Dedifferentiated amniotic fluid mesenchymal stem cell (primary cell): ENCODE results near the gene SUPT6H.

Source experiments
- DNase-seq: peaks from one replicate; pipeline ENCODE4 v3.0.0-alpha.2; 2016; ENCODE audit errors: extremely low spot score

The SUPT6H gene

DNA sequence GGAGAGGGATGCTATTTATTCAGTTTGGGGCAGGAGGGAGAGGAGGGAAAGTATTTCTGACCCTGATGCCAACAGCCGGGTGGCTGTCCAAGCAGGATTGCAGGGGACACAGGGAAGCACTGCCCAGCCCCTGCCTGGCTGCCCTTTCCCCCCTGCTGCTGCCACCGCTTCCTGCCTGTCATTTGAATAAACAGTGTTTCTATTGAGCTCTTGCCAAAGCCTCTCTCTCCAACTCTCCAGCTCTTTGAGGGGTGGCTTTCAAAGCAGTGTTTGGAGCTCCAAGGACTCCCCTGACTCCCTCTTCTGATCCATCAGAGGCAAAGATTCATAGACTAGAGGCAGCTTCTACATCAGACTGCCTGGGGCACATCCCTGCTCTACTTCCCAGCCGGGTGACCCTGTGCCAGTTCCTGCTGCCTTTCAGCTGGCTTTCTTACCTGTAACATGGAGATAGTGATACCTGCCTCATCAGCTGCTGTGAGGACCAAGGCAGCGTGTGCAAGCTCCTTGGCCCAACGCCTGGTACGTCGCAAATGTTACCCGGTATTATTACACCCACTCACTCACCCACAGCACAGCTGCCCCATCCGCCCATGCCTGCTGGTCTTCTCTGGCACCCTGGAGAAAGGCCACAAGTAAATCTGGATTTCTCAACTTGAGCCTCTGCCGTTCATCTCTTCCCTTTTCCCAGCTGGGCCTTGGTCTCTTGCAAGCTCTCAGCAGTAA is 40.2 kb downstream of the SUPT6H start:
- no peak for DNase-seq

DNA sequence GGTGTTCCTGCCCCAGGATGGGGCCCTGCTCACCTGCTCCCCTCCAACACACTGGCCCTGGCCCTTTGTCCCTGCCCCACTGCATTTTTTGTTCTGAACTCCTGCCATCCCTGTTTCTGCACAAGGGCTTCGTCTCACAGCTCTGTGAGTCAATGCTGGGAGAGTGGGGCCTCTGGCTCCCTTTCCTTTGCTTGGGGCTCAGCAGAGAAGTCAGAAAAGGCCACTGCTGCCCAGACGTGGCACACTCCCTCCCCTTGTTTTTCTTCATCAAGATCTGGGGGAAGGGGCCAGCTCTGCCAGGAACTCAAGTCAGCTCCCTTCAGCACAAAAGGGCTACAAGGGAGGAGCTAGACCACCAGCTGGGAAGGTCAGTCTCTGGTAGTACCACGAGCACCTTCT is 40.7 kb downstream of the SUPT6H start:
- no peak for DNase-seq

DNA sequence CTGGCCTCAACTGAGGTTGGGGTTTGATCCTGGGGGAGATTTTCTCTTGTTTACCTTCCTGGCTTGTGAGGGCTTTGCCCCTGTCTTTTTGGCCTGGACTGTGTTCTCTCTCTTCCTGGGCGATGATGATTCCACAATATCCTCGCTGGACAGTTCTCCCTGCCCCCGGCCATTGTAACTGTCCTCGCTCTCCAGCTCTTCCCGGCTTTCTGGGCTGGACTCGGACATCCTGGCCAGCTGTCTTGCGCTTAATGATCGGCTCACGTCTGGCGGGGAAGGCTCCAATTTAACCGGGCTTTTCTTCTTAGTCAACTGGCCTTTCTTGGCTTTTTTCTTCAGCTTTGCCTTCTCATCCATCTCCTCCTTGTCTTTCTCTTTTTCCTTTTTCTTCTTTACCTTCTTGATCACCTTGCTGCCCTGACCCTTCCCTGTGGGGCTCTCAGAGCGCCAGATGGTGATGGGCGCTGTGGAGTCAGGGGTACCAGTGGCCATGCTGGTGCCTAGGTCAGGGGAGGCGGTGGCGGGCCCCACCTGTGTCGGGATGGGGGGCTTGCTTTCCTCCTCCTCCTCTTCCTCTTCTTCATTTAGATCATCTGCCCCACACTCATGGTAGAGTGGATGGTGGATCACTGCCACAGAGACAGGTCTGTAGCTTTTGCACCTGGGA is 41.7 kb downstream of the SUPT6H start:
- no peak for DNase-seq

DNA sequence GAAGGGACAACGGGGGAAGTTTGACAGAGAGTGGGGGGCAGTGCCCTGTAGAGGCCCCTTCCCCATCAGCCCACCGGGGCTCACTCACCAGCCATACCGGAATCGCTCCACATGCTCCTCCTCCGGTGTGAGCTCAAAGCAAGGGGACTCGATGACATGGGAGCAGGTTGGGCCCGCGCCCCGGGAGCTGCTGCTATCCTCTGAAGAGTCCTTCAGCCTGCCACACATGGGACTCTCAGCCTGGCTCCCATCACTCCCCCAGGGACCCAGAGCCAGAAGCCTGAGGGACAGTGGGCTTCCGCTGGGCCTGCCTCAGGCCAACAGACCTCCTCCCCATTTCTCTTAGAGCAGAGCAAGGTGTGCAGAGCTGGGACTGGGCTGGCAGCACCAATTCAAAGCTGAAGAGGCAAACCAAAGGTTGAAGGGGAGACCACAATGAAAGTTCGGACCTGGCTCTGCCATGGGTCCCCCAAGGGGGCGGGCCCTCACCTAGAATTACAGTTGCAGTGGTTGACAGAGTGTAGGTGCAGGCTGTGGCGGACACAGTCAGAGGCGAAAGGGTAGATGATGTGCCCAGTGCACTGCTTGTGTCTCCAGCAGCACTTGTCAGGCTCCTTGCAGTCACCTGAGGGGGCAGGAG is 42.3 kb downstream of the SUPT6H start:
- DNase-seq: no peak

DNA sequence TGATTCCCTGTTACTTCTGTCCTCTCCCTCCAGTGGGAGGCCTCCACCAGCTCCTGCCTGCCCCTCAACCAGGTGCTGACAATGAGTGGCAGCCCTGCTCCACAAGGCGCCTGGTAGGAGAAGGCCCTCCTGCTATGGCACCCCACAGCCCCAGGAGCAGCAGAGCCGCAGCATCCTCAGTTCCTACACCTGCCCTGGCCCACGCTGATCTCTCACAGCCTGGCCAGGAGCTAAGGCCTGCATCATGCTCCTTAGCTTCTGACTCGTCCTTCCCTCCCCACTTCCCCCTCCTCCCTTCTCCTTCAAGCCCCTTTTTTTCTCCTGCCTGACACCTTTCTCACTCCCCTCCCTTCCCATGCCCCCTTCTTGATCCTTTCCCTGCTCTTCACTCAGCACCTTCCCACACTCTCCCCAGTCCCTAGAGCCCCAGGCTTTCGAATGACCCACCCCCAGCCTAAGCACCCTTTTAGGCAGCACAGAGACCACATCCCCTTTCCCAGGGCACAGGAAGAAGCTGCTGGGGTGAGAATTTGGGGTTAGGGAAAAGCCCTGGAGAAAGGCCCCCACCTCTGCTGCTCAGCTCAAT is 43.2 kb downstream of the SUPT6H start:
- no peak for DNase-seq

DNA sequence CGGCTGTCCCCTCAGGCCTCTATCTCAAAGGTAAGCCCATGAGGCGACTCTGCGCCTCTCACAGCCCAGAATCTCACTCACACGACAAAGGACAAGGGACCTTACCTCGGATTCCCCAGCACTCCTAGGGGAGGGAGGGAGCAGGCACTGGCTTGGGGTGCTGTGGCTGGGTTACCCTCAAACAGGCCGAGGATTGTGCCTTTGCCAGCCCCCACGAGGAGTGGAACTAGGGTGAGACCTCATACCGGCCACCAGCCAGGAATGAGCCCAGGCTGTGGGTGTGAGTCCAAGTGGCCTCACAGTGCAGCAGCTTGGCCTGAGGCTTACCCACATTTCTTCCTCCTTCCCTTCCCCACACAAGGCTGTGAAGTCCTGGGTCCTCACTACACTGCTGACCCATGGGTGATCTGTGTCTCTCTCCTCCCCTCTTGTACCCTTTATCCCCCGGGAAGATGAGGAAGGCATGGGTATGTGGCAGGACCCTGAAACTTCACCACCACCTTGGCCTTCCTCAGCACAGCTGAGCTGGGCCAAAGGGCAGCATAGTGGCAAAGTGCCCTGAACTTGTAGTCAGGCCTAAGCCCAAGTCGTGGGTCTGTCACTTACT is 43.8 kb downstream of the SUPT6H start:
- no peak for DNase-seq

DNA sequence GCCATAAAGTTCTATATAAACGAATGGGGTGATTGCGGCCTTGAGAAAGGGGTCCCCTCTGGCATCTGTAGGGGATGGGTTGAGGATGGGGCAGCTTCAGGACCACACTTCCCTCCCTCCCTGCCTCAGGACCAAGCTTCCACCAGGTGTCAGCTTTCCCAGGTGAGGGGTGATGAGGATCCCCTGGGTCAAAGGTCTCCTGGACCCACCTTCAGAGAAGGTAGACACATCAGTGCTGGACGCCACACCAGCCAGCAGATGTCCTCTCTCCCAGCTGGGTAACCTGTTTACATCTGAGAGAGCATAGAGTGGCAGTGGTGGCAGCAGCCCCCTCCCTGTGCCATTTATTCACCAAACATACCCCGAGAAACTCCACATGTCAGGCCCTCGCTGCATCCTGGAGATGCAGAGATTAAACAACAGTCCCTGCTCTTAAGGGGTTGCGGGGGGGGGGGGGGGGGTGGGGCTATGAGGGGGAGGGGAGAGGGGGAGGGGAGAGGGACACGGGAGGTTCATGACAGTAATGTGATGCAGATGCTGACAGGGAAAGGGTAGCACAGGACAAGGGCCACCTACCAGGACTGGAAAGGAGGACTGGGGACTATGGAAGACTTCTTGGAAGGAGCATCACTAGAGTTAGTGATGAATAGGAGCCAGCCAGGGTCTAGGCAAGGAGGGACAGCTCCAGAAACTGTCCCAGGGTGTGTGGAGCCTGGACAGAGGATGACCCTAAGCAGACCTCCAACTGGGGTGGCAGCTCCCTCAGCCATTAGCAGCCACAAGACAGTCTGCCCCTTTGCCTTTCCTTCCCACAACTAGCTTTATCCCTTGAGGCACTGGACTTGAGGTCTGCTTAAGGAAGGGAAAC is 44.7 kb downstream of the SUPT6H start:
- no peak for DNase-seq

DNA sequence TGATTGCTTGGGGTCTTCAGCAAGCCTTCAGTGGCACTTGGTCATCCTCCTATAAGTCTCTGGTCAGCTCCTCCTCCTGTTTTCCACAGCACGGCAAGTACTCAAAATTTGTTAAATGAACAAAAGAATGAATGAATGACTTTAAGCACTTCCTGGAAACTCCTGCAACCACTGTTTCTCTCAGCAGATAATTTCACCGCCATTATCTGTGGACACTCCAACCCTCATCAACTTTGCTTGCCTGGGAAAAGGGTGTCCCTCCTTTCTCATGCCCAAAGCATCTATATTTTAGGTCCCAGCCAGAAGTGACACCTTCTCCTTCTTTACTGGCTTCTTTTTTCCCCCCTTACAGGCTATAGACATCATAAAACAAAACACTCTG is 45.3 kb downstream of the SUPT6H start:
- DNase-seq: no peak

DNA sequence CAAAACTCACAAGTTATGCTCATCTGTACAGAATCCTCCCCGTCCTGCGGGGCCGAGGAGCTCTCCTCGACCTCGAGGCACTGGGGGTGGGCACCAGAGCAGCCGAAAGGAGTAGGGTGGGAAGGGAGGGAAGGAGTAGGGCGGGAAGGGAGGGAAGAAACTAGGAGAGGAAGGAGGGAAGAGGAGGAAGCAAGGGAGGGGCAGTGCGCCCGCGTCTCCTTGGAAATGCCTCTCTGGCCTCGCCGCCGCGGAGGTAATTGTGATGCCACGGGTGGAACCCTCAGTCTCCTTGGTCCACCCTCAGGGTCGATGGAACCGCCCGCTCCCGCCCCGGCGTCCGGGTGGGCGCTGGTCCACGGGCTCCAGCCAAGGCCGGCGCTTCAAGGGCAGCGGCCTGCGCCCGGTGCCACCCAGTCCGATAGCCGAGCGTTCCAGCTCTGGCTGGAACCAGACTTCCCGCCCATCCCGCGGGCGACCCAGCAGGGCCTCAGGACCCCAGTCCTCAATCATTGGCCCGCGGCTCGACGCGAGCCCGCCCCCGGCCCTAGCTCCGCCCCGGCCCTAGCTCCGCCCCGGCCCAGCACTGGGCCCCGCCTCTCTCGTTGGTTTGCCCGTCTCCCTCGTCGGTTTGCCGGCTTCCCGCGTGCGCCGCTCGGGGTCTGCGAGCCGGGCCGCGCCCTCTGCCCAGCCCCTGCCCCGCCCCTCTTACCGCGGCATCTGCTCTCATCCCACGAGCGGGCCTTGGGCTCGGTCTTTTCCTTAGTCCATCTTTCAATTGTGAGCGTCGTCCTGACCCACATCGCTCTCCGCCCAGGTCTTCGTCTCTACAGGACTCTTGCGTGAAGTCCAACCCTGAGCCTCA is 49.1 kb downstream of the SUPT6H start:
- peak; percentile 77 for DNase-seq

DNA sequence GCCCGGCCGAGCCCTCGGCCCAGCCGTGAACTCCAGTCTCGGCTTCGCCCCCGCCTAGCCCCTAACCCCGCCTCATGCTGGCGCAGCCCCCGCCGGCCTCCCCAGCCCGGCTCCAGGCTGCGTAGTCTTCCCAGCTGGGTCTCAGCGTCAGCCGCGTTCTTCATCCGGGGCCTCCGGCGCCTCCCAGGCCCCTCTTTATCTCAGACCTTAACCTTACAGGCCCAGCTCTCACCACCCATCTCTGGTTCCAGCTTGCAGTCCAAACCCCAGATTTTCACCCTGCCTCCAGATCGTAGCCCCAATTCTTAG is 49.7 kb downstream of the SUPT6H start, which contains the start of gene PROCA1:
TSS of gene PROCA1 (minus strand) at position 166 of the 309 bp plus-strand sequence. CDS start 228 bp downstream, outside the sequence.
- DNase-seq: no peak

DNA sequence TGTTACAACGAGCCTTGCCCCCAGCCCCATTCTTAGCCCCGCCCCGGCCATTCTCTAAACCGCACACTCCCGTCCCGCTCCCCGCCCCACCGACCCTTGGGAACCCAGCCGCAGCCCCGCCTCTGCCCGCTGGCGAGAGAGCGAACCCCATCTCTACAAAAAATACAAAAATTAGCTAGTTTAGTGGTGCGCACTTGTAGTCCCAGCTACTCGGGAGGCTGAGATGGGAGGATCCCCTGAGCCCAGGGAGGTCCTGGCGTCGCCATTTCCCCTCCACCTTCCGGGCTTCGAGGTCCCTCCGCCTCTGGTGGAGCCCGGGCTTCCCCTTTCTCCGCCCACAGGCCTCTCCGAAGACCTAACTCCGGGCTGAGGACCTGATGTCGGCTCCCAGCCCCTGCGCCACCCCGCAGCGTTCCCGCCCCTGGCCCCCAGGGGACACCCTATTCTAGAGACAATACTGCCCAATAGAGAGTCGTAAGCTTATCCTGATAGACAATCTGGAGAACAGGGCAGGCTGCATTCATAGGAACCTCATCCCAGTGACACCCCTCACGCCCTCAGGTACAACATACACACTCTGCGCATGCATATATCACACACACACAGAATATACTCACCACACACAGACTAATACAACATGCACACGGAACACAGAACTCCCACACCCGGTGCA is 50.2 kb downstream of the SUPT6H start:
- DNase-seq: no peak

DNA sequence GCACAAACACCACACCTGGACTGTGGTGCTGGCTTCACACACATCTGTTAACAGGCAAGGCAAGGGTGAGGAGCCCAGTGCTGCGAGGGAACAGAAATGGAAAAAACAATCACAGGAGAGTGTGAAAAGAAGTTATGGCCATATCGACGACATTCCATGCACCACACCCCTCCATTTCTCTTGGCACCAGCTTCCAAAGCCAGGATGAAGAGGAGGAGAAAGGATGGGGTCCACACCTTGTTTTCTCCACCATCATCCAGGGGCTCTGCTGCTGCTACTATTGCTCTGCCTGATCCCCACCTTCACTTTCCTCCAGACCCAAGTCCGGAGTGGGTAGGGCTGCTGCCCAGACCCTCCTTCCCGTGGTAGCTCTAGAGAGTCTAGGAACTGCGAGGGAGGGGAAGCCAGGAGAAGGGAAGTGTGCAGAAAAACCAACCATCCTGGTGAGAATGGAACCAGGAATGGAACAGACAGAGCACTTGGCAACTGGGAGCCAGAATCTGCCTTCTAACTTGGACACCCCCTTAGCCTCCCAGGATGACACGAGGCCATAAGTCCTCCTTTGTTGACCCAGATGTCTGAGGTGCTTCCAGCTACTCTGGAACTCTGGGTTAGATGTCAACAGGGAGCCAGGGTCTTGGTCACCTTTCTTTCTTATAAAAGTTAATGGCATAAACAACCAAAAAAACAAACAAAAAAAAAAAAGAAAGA is 50.9 kb downstream of the SUPT6H start:
- DNase-seq: no peak

DNA sequence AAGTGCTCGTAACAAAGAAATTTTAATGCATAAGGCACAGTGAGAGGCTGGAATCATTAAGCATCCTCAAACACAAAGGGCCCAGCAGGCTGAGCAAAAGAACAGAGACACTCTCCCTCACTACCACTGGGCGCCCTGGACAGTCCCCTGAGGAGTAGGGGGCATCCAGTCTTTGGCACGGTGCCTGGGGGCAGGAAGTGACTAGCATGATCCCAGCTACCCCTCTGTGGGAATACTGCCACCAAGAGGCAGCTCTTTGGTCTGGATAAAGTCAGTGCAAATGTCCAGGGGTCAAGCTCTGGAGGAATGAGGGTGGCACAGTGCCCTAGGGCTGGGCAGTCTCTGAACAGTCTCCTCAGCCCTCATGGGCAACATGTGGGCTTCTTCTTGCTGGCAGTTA is 52.3 kb downstream of the SUPT6H start:
- no peak for DNase-seq

DNA sequence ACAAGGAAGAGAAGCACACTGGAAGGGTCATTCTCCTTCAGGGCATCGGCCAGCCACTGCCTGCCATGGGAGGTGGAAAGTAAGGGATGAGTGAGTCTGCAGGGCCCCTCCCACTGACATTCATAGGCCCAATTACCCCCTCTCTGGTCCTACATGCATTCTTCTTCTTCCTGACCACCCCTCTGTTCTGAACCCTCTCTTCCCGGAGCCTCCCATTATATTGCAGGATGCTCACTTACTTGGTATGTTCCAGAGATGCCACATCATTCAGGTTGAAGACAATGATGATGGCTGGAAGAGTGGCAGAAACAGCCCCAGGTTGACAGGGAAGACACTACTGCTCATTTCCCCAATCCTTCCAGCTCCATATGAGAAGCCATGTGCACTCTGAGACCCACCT is 53.2 kb downstream of the SUPT6H start:
- DNase-seq: no peak

DNA sequence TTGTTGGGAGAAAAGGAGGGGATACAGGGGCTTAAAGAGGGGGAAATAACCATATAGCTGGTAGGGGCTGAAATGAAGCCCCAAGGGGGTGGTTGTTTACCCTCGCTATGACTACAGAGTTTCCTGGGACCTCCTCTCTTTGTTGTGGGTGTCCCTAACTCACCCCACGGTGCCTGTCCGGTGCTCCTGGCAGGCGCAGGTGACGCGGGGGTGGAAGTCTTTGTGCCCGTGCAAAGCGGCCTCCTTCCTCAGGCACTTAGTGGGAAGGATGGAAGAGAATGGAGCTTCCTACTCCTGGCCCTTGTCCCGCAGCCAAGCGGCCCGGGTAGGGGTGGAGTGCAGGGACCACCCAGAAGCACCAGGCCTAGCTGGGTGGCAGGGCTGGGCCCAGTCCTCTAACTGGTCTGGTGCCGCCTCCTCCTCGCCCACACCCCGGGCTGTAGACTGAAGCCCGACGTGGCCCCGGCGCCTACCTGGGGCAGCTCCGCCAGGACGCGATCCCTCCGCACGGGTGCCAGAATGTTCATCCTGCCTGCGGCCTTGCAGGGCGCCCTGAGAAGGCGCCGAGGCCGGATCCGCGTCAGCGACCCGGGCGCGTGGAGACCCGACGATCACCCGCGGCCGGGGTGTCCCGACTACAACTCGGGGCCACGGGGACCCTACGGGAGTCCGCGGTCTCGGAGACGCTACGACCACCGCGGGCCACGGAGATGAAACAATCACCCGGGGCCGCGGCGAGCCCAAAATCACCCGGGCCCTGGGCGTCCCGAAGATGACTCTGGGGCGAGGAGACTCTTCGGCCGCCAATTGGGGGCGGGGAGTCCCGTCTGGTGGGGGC is 55.0 kb downstream of the SUPT6H start:
- DNase-seq: no peak

DNA sequence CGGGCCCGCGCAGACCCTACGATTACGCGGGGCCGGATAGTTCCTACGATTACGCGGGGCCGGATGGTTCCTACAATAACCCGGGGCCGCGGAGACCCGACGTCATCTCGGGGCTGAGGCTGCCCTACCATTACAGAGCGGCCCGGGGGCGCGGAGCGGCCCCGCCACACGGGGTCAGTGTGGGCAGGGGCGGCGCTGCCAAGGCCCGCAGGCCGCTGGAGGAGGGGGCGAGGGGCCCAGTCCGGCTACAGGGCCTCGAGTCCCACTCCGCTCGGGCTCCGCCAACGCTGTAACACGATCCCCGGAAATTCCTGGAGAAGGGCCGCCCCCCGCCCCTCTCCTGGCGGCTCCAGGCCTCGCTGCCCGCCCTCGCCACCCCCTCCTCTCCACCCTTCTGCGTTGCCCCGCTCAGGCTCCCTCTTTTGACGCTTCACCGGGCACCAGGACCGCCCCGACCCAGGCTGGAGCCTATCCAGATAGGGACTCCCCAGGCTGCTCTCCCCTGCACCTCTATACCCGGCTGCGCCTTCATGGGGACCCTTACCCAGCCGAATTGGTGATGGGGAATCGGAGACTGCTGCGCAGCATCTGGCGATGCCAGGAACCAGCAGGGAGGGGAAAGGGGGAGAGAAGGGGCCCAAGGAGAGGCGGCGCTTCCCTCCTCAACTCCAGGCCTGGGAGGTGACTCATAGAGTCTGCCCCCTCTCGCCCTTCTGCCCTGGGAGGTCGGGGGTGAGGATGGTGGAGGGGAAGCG is 55.8 kb downstream of the SUPT6H start, which contains the start of gene RAB34:
TSS of gene RAB34 (minus strand) at position 291 of the 755 bp plus-strand sequence. CDS start 602 bp downstream, outside the sequence.
- DNase-seq: peak; percentile 88

DNA sequence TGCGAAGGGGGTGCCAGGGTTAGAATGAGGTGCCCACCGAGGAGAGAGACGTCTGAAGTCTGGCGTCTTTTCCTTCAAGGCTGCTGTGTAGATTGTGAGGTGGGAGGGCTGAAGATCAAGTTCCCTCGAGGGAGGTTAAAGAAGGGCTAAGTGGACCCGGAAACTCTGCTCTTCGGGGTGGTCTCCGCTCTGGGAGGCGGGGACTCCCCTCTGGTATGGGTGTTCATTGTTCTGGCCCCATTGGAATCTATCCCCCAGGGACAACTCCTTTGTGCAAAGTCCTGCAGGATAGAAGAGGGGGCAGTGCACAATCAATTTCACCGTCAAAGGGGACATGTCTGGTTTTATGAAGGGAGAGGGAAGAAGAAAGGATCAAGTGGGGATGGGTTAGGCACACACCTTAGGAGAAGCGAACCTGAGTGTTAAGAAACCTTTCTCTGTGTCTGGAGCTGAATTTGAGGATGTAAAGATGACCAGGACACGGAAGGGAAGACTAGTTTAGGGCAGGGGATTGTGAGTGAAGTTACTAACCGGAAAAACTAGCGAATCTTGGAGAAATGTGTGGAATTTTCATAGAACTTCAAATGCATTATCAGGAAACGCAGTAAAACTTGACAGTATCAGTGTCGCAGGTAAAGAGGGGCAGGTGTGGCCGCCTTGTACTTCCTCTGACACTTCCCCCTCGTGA is 56.5 kb downstream of the SUPT6H start:
- DNase-seq: no peak
